HFFc6 (cell line): Measurements from ENCODE around the gene RMRP. TPM values are rescaled to one million over a fixed set of nuclear protein-coding genes. Genes with fewer than 3 reads are reported as not detected.

Experiments
- DNase-seq: peaks from one replicate; pipeline ENCODE4 v3.0.0-alpha.2; 2018
- H3K27ac Mint-ChIP-seq: 2 replicates; pipeline ENCODE4 v1.8.0; 2020; ENCODE audit warnings: mild to moderate bottlenecking, mixed read lengths
- H3K27me3 Mint-ChIP-seq: 2 replicates; pipeline ENCODE4 v1.8.0; 2021; ENCODE audit warnings: mild to moderate bottlenecking, moderate library complexity, mixed read lengths; ENCODE audit not compliant: insufficient read depth
- H3K36me3 Mint-ChIP-seq: 2 replicates; pipeline ENCODE4 v1.8.0; 2021; ENCODE audit warnings: low read depth, mixed read lengths
- H3K4me1 Mint-ChIP-seq: 2 replicates; pipeline ENCODE4 v1.8.0; 2020; ENCODE audit warnings: low read depth, mixed read lengths
- H3K4me3 Mint-ChIP-seq: 2 replicates; pipeline ENCODE4 v1.8.0; 2020; ENCODE audit warnings: mild to moderate bottlenecking, moderate library complexity, mixed read lengths
- H3K9me3 Mint-ChIP-seq: 2 replicates; pipeline ENCODE4 v1.8.0; 2020; ENCODE audit warnings: mild to moderate bottlenecking, mixed read lengths
- total RNA-seq, 6 experiments: library from RNA; stranded (reverse); fragmentation: NEBNext Ultra II Directional; extraction: Animal tissue kit (Norgen Biotek cat#: 25700); gene quantifications; 2 replicates in 1 of 6; 3 replicates in 5 of 6; pipeline ENCODE4 v1.2.3, GENCODE V29; 2021
- TF ChIP-seq, protein P1 (sequence below): fragments of 200-600 bp; sonication (generic); IDR thresholded peaks from 2 replicates; pipeline ENCODE4 v1.5.0; 2021; ENCODE audit warnings: antibody characterized with exemption, mild to moderate bottlenecking

RMRP gene
- total RNA-seq, 6 experiments from 2014 or later = 9,197 to 39,404 (median 23,537) TPM

DNA sequence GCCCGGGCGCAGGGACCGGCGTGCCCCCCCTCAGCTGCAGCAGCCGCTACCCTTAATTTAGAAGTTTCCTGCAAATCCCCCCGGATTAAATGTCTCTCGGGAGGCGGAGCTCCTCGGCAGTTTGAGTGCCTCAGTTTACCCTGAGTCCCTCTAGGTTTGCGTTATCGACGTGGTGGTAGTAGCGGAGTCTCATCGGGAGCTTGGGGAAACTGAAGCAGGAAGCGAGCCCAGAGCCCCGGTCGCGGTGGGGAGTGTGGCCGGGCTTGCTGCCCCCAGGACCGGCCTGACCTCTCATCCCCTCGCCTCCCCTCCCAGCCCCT is 32.4 kb upstream of the RMRP start:
- no peak for DNase-seq
- TF ChIP-seq, protein P1, sequence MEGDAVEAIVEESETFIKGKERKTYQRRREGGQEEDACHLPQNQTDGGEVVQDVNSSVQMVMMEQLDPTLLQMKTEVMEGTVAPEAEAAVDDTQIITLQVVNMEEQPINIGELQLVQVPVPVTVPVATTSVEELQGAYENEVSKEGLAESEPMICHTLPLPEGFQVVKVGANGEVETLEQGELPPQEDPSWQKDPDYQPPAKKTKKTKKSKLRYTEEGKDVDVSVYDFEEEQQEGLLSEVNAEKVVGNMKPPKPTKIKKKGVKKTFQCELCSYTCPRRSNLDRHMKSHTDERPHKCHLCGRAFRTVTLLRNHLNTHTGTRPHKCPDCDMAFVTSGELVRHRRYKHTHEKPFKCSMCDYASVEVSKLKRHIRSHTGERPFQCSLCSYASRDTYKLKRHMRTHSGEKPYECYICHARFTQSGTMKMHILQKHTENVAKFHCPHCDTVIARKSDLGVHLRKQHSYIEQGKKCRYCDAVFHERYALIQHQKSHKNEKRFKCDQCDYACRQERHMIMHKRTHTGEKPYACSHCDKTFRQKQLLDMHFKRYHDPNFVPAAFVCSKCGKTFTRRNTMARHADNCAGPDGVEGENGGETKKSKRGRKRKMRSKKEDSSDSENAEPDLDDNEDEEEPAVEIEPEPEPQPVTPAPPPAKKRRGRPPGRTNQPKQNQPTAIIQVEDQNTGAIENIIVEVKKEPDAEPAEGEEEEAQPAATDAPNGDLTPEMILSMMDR = no peak
- Mint-ChIP-seq H3K9me3 (no peaks in the 10 kb centered on the region), H3K36me3 (peaks cover 34% of the 10 kb centered on the region), H3K27ac (peak overlapping the region; percentile 97), H3K4me1 (peaks cover 51% of the 10 kb centered on the region), H3K27me3 (peaks cover 26% of the 10 kb centered on the region), H3K4me3 (peak overlapping the region; percentile 100)

DNA sequence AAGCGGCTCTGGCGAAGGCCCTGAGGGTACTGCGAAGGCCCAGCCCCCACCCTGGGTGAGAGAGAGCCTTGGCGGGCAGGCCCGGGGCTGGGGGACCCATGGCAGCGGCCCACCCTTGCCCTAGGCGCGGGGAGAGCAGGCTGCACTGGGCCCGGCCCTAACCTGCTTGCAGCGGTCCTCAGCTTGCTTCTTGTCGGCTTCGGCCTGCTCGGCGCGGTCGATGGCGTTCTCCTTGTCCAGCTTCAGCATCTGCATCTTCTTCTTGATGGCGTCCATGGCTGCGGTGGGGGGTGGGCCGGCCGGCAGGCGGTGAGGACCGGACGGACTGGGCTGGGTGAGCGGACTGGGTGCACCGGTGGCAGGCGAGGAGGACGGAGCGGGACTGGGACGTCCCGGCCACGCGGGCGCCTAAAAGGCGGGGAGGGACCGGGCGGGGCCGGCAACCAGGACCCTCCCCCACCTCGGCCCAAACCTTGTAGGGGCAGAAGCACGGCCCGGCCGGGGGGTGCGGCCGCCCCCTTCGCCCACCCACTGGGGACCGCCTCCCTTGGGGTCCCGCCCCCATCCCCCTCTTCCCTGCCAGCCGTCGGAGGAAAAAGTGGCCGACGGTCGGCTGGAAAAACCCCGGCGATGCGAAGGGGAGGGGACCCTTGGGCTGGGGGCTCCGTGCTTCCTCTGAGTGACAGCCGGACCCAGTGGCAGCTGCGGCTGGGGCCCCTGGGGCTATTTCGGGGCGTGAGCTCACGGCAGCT is 31.9 kb upstream of the RMRP start, which contains the start of gene TPM2:
TPM2 (minus strand) TSS at position 384 of the 752 bp plus-strand sequence; CDS start at position 276, 108 bp downstream.
- DNase-seq = peak; percentile 87
- TF ChIP-seq, protein P1 = no peak
- Mint-ChIP-seq H3K27ac (peak within 1 kb of the TSS; percentile 97), H3K4me3 (peak within 1 kb of the TSS; percentile 100), H3K36me3 (peaks cover 38% of the 10 kb centered on the region), H3K27me3 (peaks cover 28% of the 10 kb centered on the region), H3K9me3 (no peaks in the 10 kb centered on the region), H3K4me1 (peaks cover 50% of the 10 kb centered on the region)

DNA sequence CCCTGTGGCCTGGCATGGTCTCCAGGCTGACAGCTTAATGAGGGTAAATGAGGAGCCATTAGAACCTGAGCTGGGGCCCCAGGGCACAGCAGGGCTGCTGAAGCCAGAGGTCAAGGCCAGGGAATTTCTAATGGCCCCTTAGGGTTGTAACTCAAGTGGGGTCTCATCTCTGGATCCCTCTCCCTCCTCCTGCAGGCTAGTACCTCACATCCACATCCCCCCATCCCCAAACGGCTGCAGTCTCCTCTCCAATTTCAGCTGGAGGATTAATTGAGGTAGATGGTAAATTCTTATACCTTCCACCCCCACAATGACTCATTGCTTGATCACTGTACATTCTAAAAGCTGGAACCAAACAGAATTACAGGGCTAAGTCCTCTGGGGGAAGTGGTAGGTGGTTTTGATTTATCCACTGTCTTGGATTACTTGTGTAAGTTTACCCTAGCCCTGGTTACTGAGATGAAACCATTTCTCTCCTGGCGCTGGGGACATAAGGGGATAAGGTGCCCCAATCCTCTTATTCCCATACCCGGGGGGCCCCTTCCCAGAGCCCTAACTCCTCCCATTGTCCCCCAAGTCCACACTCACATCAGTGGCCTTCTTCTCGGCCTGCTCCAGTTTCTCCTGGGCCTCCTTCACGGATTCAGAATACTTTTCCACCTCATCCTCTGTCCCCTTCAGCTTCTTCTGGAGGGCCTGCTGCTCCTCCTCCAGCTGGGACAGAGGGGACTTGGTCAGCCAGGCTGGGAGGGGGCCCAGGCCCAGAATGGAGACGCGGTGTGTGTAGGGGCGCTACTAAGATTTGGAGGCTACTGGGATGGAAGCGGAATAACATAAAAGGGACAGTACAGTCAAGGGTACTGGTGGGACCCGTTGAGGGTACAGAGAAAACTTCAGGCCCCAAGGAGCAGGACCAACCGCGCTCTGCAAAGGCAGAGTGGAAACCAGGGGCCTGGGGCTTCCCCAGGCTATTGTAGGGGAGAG is 31.0 kb upstream of the RMRP start:
- TF ChIP-seq, protein P1 = no peak
- Mint-ChIP-seq H3K36me3 (peaks cover 46% of the 10 kb centered on the region), H3K27ac (peak overlapping the region; percentile 97), H3K27me3 (peaks cover 32% of the 10 kb centered on the region), H3K4me3 (peak overlapping the region; percentile 100), H3K4me1 (peaks cover 59% of the 10 kb centered on the region), H3K9me3 (no peaks in the 10 kb centered on the region)
- DNase-seq = peak; percentile 72

DNA sequence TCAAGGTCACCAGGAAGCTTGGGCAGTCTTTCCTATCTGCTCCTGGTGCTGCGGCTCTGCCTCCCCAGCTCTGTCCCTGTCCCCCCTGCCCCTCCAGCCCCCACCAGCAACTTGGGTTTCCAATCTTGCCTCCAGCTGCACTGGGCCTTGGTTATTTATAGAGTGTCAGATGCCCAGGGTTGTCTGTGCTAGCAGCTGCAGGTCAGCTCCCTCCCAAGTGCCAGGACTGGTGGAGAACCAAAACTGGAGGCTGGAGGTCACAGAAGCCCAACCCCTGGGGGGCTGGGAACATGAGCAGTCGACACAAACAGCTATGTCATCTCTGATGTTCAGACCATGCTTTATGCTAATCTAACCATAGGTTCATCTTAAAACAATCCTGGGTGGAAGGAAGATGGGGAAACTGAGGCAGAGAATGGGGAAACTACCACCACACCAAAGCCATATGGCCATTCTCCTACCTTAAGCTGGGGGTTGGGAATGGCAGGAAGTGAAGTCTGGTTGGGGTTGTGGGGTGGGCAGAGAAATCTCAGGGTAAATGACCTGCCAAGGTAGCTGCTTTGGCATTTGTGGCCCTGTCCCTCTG is 30.2 kb upstream of the RMRP start:
- H3K27ac Mint-ChIP-seq = peak overlapping the region; percentile 97
- peaks cover 32% of the 10 kb centered on the region for H3K27me3 Mint-ChIP-seq
- peak overlapping the region; percentile 100 for H3K4me3 Mint-ChIP-seq
- H3K36me3 Mint-ChIP-seq = peaks cover 54% of the 10 kb centered on the region
- no peaks in the 10 kb centered on the region for H3K9me3 Mint-ChIP-seq
- peaks cover 67% of the 10 kb centered on the region for H3K4me1 Mint-ChIP-seq
- DNase-seq = no peak
- TF ChIP-seq, protein P1 = no peak

DNA sequence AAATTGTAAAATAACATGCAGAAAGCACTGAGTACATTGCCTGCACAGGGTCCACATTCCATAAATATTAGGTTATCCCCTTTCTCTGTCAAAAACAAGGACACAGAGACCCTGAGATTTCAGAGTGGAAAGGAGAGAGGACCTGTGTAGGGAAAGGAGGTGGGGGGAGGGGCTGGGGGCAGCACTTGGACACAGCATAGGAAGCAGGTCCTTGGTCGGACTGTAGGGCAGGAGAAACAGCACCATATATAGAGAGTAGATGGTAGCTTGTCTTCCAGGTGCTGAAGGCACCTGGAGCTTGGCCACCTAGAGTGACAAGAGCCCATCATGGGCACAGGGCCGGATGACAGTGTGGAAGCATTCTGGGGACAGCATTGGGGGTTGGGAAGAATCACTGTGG is 29.5 kb upstream of the RMRP start:
- H3K36me3 Mint-ChIP-seq = peaks cover 61% of the 10 kb centered on the region
- peak overlapping the region; percentile 100 for H3K4me3 Mint-ChIP-seq
- no peak for DNase-seq
- peaks cover 37% of the 10 kb centered on the region for H3K27me3 Mint-ChIP-seq
- no peaks in the 10 kb centered on the region for H3K9me3 Mint-ChIP-seq
- TF ChIP-seq, protein P1 = no peak
- peak overlapping the region; percentile 61 for H3K27ac Mint-ChIP-seq
- H3K4me1 Mint-ChIP-seq = peaks cover 74% of the 10 kb centered on the region
